Activated CD4-positive, alpha-beta T cell treated with anti-CD3 and anti-CD28 coated beads, Interleukin-2, amount 50 U/mL, for 4 hours (primary cell): Measurements from ENCODE around the gene MRPL53.
"Not testable (repeated sequence)": the region's sequence is repeated elsewhere in the genome, so short reads cannot be mapped to it uniquely, and the experiment has no call there.

Source experiments
- DNase-seq, 2 experiments: peaks; one replicate each; pipeline ENCODE4 v3.0.0-alpha.2; 2020

The MRPL53 gene

GRCh38 chr2:74502147-74502719 is 29.8 kb upstream of the MRPL53 start:
- DNase-seq = no peak

GRCh38 chr2:74501335-74502071 is 29.0 kb upstream of the MRPL53 start:
- no peak for DNase-seq

- no peak for DNase-seq
These were observed 28.1 kb upstream of the MRPL53 start for GRCh38 chr2:74500578-74500946.

- no peak for DNase-seq
These were observed 27.6 kb upstream of the MRPL53 start for GRCh38 chr2:74499940-74500577.

- DNase-seq = peak; percentile 22 to 31
These were observed 26.9 kb upstream of the MRPL53 start, which contains the start of gene LBX2 for GRCh38 chr2:74499267-74499939. TSS of gene LBX2 (minus strand) at chr2:74499603. CDS start at chr2:74499537, 66 bp downstream.

- DNase-seq = no peak
These were observed 26.2 kb upstream of the MRPL53 start for GRCh38 chr2:74498500-74499266.

GRCh38 chr2:74497777-74498499 is 25.5 kb upstream of the MRPL53 start:
- no peak for DNase-seq

- no peak for DNase-seq
These were observed 24.7 kb upstream of the MRPL53 start for GRCh38 chr2:74496997-74497776.

- DNase-seq = no peak
These were observed 23.0 kb upstream of the MRPL53 start for GRCh38 chr2:74495440-74495839.

- no peak for DNase-seq
These were observed 21.1 kb upstream of the MRPL53 start for GRCh38 chr2:74493546-74493945.

- no peak for DNase-seq
These were observed 19.4 kb upstream of the MRPL53 start for GRCh38 chr2:74491648-74492544.

GRCh38 chr2:74489906-74490305 is 17.4 kb upstream of the MRPL53 start:
- no peak for DNase-seq

GRCh38 chr2:74488643-74489481 is 16.4 kb upstream of the MRPL53 start:
- no peak for DNase-seq

GRCh38 chr2:74486141-74486540 is 13.7 kb upstream of the MRPL53 start:
- no peak for DNase-seq

- DNase-seq = not testable (repeated sequence)
These were observed 11.2 kb upstream of the MRPL53 start for GRCh38 chr2:74483675-74484164.

- peak; percentile 93 for DNase-seq
These were observed 10.6 kb upstream of the MRPL53 start, which contains the start of the genes CCDC142 and TTC31 for GRCh38 chr2:74482801-74483674. TSS of gene CCDC142 (minus strand) at chr2:74482998. CDS start at chr2:74482837, 161 bp downstream. TSS of gene TTC31 (plus strand) at chr2:74483081. CDS start at chr2:74483096, 15 bp downstream.

- peak in 1 of 2 experiments; percentile 27 for DNase-seq
These were observed 9.7 kb upstream of the MRPL53 start for GRCh38 chr2:74481961-74482800.
